GM21381 (cell line): ENCODE data around the gene RMP24.

ENCODE experiments used
- ATAC-seq: cut with Tn5 transposase; IDR thresholded peaks from one replicate; pipeline ENCODE4 v1.9.1; 2021; ENCODE audit warnings: mild to moderate bottlenecking, moderate library complexity; ENCODE audit not compliant: unreplicated experiment

Gene RMP24

GRCh38 chr18:36025025-36025424 lies 52.5 kb downstream of the RMP24 start:
- no peak for ATAC-seq

- ATAC-seq = no peak
These were observed 56.4 kb downstream of the RMP24 start for GRCh38 chr18:36028859-36029258.
